Muscle of arm (tissue), 12 donors: ENCODE data around the gene SF1. TPM values are rescaled to one million over a fixed set of nuclear protein-coding genes. Genes with fewer than 3 reads are reported as not detected.

Experiments used
- polyA plus RNA-seq, 12 donors: library from polyadenylated mRNA; unstranded; fragments of 120-200 nt; gene quantifications; one replicate each; pipeline ENCODE4 v1.2.1, GENCODE V29; 2013; ENCODE audit not compliant: insufficient read length in 12 of 12

Gene SF1
- polyA plus RNA-seq, 12 donors, result 174 to 428 (median 247) TPM; not detected in 1

Other genes starting within 250 kb of the SF1 start
- gene SLC22A11, start 222.6 kb downstream of the SF1 start, polyA plus RNA-seq, result under 1 TPM in 5 of 12 donors, not detected in 7; 0.17 to 0.74 (median 0.22) TPM
- gene SLC22A12, start 187.3 kb downstream of the SF1 start, polyA plus RNA-seq, result not detected
- gene NRXN2, start 55.3 kb downstream of the SF1 start, polyA plus RNA-seq, result 10 to 100 TPM in 11 of 12 donors, not detected in 1; 14.4 to 40.7 (median 22.2) TPM
- 10 to 100 TPM in 11 of 12 donors, not detected in 1; 19.3 to 55.3 (median 36.2) TPM for gene RASGRP2, start 34.4 kb downstream of the SF1 start, polyA plus RNA-seq
- 100 to 1,000 TPM in 7 of 12 donors, 10 to 100 TPM in 4, not detected in 1; 68.9 to 405 (median 157) TPM for gene PYGM, start 18.6 kb downstream of the SF1 start, polyA plus RNA-seq
- 10 to 100 TPM in 7 of 12 donors, 1 to 10 TPM in 4, not detected in 1; 6.5 to 23.7 (median 10.8) TPM for gene MAP4K2, start 24.7 kb upstream of the SF1 start, polyA plus RNA-seq
- 10 to 100 TPM in 11 of 12 donors, not detected in 1; 15.8 to 56.3 (median 20.1) TPM for gene MEN1, start 32.0 kb upstream of the SF1 start, polyA plus RNA-seq
- 1 to 10 TPM in 5 of 12 donors, under 1 TPM in 6, not detected in 1; 0.40 to 8.6 (median 0.84) TPM for gene CDC42BPG, start 66.1 kb upstream of the SF1 start, polyA plus RNA-seq
- gene EHD1, start 100.1 kb upstream of the SF1 start, polyA plus RNA-seq, result 100 to 1,000 TPM in 5 of 12 donors, 10 to 100 TPM in 7; 64.6 to 363 (median 85.9) TPM
- gene ATG2A, start 138.7 kb upstream of the SF1 start, polyA plus RNA-seq, result 10 to 100 TPM in 6 of 12 donors, 1 to 10 TPM in 5, not detected in 1; 7.9 to 25.2 (median 10.0) TPM
- 10 to 100 TPM in 9 of 12 donors, 1 to 10 TPM in 2, not detected in 1; 9.6 to 14.2 (median 12.3) TPM for gene PPP2R5B, start 146.1 kb upstream of the SF1 start, polyA plus RNA-seq
- under 1 TPM in 2 of 12 donors, not detected in 10; 0.30 to 0.39 TPM for gene GPHA2, start 157.4 kb upstream of the SF1 start, polyA plus RNA-seq
- gene MAJIN, start 193.6 kb upstream of the SF1 start, polyA plus RNA-seq, result not detected
- gene BATF2, start 218.4 kb upstream of the SF1 start, polyA plus RNA-seq, result 1 to 10 TPM in 3 of 12 donors, under 1 TPM in 7, not detected in 2; 0.40 to 1.3 (median 0.79) TPM
- gene ARL2, start 235.6 kb upstream of the SF1 start, polyA plus RNA-seq, result 100 to 1,000 TPM in 1 of 12 donors, 10 to 100 TPM in 10, not detected in 1; 59.8 to 130 (median 72.3) TPM
- 10 to 100 TPM in 11 of 12 donors, not detected in 1; 16.1 to 28.5 (median 20.4) TPM for gene SNX15, start 248.9 kb upstream of the SF1 start, polyA plus RNA-seq